ENCODE data around the gene ABCA7.

Gene ABCA7

GRCh38 chr19:998064-998463 lies 41.8 kb upstream of the ABCA7 start:
- Histone ChIP-seq H3K36me3 (ENCODE audit: insufficient read depth) (no peaks in the 10 kb centered on the region), H3K4me1 (ENCODE audit: low read depth, poor library complexity, severe bottlenecking) (peaks cover 22% of the 10 kb centered on the region), H3K9ac (no peak overlapping the region), H3K27ac (no peak overlapping the region), H3K4me2 (no peak overlapping the region), H3K27me3 (ENCODE audit: insufficient read depth, low read depth) (peaks cover 16% of the 10 kb centered on the region; the same call in 1 of the 2 replicates), H3K4me3 (IDR thresholded peaks at IDR 0.05; ENCODE audit: insufficient read depth, low read depth, low read length) (no peak overlapping the region), H2AFZ (ENCODE audit: low read depth) (no peak overlapping the region), H3K79me2 (ENCODE audit: insufficient read depth, low read depth) (no peaks in the 10 kb centered on the region), H4K20me1 (ENCODE audit: insufficient read depth) (no peaks in the 10 kb centered on the region)
- no peak for TF ChIP-seq CTCF (conservative IDR thresholded peaks at IDR 0.05; ENCODE audit: low read depth, low read length)

GRCh38 chr19:999379-999719 lies 40.6 kb upstream of the ABCA7 start:
- Histone ChIP-seq H3K4me3 (IDR thresholded peaks at IDR 0.05; ENCODE audit: insufficient read depth, low read depth, low read length) (no peak overlapping the region), H3K36me3 (ENCODE audit: insufficient read depth) (no peaks in the 10 kb centered on the region), H2AFZ (ENCODE audit: low read depth) (no peak overlapping the region), H4K20me1 (ENCODE audit: insufficient read depth) (no peaks in the 10 kb centered on the region), H3K79me2 (ENCODE audit: insufficient read depth, low read depth) (no peaks in the 10 kb centered on the region), H3K4me1 (ENCODE audit: low read depth, poor library complexity, severe bottlenecking) (peaks cover 22% of the 10 kb centered on the region), H3K4me2 (no peak overlapping the region), H3K9ac (no peak overlapping the region), H3K27ac (no peak overlapping the region), H3K27me3 (ENCODE audit: insufficient read depth, low read depth) (peaks cover 16% of the 10 kb centered on the region; the same call in 1 of the 2 replicates)
- TF ChIP-seq CTCF (conservative IDR thresholded peaks at IDR 0.05; ENCODE audit: low read depth, low read length) = no peak

- no peaks in the 10 kb centered on the region for H3K36me3 ChIP-seq (ENCODE audit: insufficient read depth)
- H3K4me3 ChIP-seq (IDR thresholded peaks at IDR 0.05; ENCODE audit: insufficient read depth, low read depth, low read length) = no peak within 1 kb of the TSS
- no peak; the same call in 1 of the 2 replicates for TF ChIP-seq CTCF (conservative IDR thresholded peaks at IDR 0.05; ENCODE audit: low read depth, low read length)
- H3K4me1 ChIP-seq (ENCODE audit: low read depth, poor library complexity, severe bottlenecking) = peaks cover 22% of the 10 kb centered on the region
- no peaks in the 10 kb centered on the region for H3K79me2 ChIP-seq (ENCODE audit: insufficient read depth, low read depth)
- no peak within 1 kb of the TSS for H3K9ac ChIP-seq
- H3K4me2 ChIP-seq = no peak within 1 kb of the TSS
- no peak within 1 kb of the TSS for H3K27ac ChIP-seq
- H2AFZ ChIP-seq (ENCODE audit: low read depth) = no peak within 1 kb of the TSS
- H3K27me3 ChIP-seq (ENCODE audit: insufficient read depth, low read depth) = peaks cover 16% of the 10 kb centered on the region; the same call in 1 of the 2 replicates
- H4K20me1 ChIP-seq (ENCODE audit: insufficient read depth) = no peaks in the 10 kb centered on the region
These were observed 39.8 kb upstream of the ABCA7 start, which contains the start of gene GRIN3B for GRCh38 chr19:1000095-1000494. Gene GRIN3B (plus strand): TSS chr19:1000419. CDS start chr19:1000438, 19 bp downstream.

GRCh38 chr19:1000591-1001537 lies 39.0 kb upstream of the ABCA7 start:
- Histone ChIP-seq H3K4me3 (IDR thresholded peaks at IDR 0.05; ENCODE audit: insufficient read depth, low read depth, low read length) (no peak overlapping the region), H3K4me2 (no peak overlapping the region), H2AFZ (ENCODE audit: low read depth) (no peak overlapping the region), H4K20me1 (ENCODE audit: insufficient read depth) (no peaks in the 10 kb centered on the region), H3K79me2 (ENCODE audit: insufficient read depth, low read depth) (no peaks in the 10 kb centered on the region), H3K36me3 (ENCODE audit: insufficient read depth) (no peaks in the 10 kb centered on the region), H3K4me1 (ENCODE audit: low read depth, poor library complexity, severe bottlenecking) (peaks cover 14% of the 10 kb centered on the region), H3K27ac (no peak overlapping the region), H3K9ac (no peak overlapping the region), H3K27me3 (ENCODE audit: insufficient read depth, low read depth) (peaks cover 16% of the 10 kb centered on the region; the same call in 1 of the 2 replicates)
- TF ChIP-seq CTCF (conservative IDR thresholded peaks at IDR 0.05; ENCODE audit: low read depth, low read length) = no peak

Data from KMS-11 (cell line).